ENCODE results near the gene SELENOT. TPM values are rescaled to one million over a fixed set of nuclear protein-coding genes. Genes with fewer than 3 reads are reported as not detected.
A peak's percentile ranks its signal among the peaks of the same experiment; 100 is the strongest.

The SELENOT gene
- total RNA-seq, 3 donors from 2014 or later (not counting 1 experiment from before 2014, with no cell fraction given) = 121 to 142 (median 133) TPM

DNA sequence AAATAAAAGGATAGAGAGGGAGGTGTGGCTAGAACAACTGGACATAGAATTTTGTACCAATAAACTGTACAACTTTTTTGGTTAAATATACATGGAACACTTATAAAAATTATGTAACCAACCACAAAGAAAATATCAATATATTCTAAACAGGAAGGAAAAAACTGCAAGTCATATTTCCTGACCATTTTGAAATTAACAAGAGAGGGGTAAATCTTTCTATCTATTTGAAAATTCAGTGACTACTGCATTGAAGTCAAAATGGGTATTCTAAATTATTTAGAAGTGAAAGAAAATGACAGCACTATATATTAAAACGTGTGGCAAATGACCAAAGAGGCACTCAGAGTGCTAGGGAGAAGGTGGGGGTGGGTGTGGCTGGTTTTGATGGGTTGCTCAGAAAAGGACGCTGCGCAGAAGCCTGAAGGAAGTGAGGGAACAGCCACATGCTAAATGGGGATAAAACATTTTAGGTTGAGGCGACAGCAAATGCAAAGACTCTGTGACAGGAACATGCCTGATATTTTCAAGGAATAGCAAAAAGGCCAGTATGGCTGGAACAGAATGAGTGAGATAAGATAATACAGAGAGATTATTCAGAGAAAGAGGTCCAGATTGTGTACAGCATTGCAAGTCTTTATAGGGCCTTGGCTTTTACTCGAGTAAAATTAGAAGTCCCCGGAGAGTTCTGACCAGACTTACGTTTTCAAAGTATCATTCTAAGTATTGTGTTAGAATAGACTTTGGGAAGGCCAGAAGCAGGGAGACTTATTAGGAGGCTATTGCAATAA lies 59.5 kb downstream of the SELENOT start:
- H3K4me1 ChIP-seq (ENCODE audit: control insufficient read depth, insufficient read depth, low read length) = peaks cover 5% of the 10 kb centered on the region
- H3K4me3 ChIP-seq (ENCODE audit: low read length) = no peak overlapping the region
- DNase-seq (no peak), ATAC-seq (no peak)
- no peaks in the 10 kb centered on the region for H3K9me3 ChIP-seq (ENCODE audit: control insufficient read depth, insufficient read depth, low read length)
- H3K27ac ChIP-seq (ENCODE audit: low read length) = no peak overlapping the region
- H3K9me3 Mint-ChIP-seq = no peaks in the 10 kb centered on the region
- H3K27ac Mint-ChIP-seq = peak overlapping the region in 1 of 2 donors; percentile 3
- H3K36me3 Mint-ChIP-seq = no peaks in the 10 kb centered on the region
- WGBS (ENCODE audit: insufficient coverage) = 55% methylated on average over 7 of the region's 7 CpGs
- no peaks in the 10 kb centered on the region for H3K36me3 ChIP-seq (ENCODE audit: control insufficient read depth, insufficient read depth, low read length)
- intact Hi-C loops (cut with micrococcal nuclease) = no loop called here
- peaks cover 23 to 34% of the 10 kb centered on the region in 2 donors for H3K4me1 Mint-ChIP-seq
- H3K4me3 Mint-ChIP-seq = no peak overlapping the region
- H3K27me3 ChIP-seq (ENCODE audit: control insufficient read depth, insufficient read depth, low read length) = no peaks in the 10 kb centered on the region
- peaks cover 0 to 5% of the 10 kb centered on the region in 2 donors for H3K27me3 Mint-ChIP-seq (ENCODE audit: low read depth in 2 of 2)
- TF ChIP-seq, protein P1, sequence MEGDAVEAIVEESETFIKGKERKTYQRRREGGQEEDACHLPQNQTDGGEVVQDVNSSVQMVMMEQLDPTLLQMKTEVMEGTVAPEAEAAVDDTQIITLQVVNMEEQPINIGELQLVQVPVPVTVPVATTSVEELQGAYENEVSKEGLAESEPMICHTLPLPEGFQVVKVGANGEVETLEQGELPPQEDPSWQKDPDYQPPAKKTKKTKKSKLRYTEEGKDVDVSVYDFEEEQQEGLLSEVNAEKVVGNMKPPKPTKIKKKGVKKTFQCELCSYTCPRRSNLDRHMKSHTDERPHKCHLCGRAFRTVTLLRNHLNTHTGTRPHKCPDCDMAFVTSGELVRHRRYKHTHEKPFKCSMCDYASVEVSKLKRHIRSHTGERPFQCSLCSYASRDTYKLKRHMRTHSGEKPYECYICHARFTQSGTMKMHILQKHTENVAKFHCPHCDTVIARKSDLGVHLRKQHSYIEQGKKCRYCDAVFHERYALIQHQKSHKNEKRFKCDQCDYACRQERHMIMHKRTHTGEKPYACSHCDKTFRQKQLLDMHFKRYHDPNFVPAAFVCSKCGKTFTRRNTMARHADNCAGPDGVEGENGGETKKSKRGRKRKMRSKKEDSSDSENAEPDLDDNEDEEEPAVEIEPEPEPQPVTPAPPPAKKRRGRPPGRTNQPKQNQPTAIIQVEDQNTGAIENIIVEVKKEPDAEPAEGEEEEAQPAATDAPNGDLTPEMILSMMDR (IDR thresholded peaks at IDR 0.05) = no peak

DNA sequence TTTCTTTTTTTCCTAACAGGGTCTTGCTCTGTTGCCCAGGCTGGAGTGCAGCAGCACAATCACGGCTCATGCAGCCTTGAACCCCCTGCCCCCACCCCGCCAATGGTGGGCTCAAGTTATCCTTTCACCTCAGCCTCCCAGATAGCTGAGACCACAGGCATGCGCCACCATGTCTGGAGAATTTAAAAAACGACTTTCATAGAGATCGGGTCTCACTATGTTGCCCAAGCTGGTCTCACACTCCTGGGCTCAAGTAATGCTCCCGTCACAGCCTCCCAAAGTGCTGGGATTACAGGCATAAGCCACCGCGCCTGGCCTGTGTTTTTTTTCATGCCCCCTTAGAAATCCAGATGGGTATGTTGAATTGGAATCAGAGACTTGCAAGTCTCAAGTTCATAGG lies 60.3 kb downstream of the SELENOT start:
- Mint-ChIP-seq H3K4me1 (peaks cover 23 to 34% of the 10 kb centered on the region in 2 donors), H3K9me3 (no peaks in the 10 kb centered on the region), H3K36me3 (no peaks in the 10 kb centered on the region), H3K27ac (no peak overlapping the region), H3K27me3 (ENCODE audit: low read depth in 2 of 2) (peaks cover 0 to 5% of the 10 kb centered on the region in 2 donors), H3K4me3 (no peak overlapping the region)
- no peaks in the 10 kb centered on the region for H3K36me3 ChIP-seq (ENCODE audit: control insufficient read depth, insufficient read depth, low read length)
- DNase-seq = no peak
- 97% methylated on average over 8 of the region's 8 CpGs for WGBS (ENCODE audit: insufficient coverage)
- no peaks in the 10 kb centered on the region for H3K27me3 ChIP-seq (ENCODE audit: control insufficient read depth, insufficient read depth, low read length)
- peaks cover 5% of the 10 kb centered on the region for H3K4me1 ChIP-seq (ENCODE audit: control insufficient read depth, insufficient read depth, low read length)
- no peaks in the 10 kb centered on the region for H3K9me3 ChIP-seq (ENCODE audit: control insufficient read depth, insufficient read depth, low read length)
- no peak overlapping the region for H3K27ac ChIP-seq (ENCODE audit: low read length)
- intact Hi-C loops (cut with micrococcal nuclease) = no loop called here
- TF ChIP-seq, protein P1 (IDR thresholded peaks at IDR 0.05) = no peak
- H3K4me3 ChIP-seq (ENCODE audit: low read length) = no peak overlapping the region
- ATAC-seq = no peak

DNA sequence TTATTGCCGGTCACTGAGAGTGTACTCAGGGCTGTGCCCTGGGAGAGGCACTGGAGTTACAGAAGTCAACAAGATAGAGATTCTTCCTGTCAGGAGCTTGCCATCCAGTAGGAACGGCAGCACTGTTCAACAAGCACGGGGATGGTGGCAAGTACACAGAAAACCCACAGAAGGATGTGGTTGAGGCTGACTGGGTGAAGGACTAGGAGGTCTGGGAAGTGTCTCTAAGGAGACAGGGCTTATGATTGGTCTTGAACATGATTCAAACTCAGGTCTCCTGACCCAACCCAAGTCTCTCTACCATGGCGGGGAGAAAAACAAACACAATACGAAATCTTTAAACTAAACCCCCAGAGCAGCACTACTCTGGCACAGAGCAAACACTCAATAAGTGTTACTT lies 63.0 kb downstream of the SELENOT start:
- H3K27me3 Mint-ChIP-seq (ENCODE audit: low read depth in 2 of 2) = no peaks in the 10 kb centered on the region
- Histone ChIP-seq H3K27ac (ENCODE audit: low read length) (no peak overlapping the region), H3K4me3 (ENCODE audit: low read length) (no peak overlapping the region), H3K36me3 (ENCODE audit: control insufficient read depth, insufficient read depth, low read length) (no peaks in the 10 kb centered on the region), H3K9me3 (ENCODE audit: control insufficient read depth, insufficient read depth, low read length) (no peaks in the 10 kb centered on the region), H3K4me1 (ENCODE audit: control insufficient read depth, insufficient read depth, low read length) (peaks cover 5% of the 10 kb centered on the region), H3K27me3 (ENCODE audit: control insufficient read depth, insufficient read depth, low read length) (no peaks in the 10 kb centered on the region)
- peak in 1 of 2 donors; percentile 20 for DNase-seq
- no peaks in the 10 kb centered on the region for H3K36me3 Mint-ChIP-seq
- TF ChIP-seq, protein P1 (IDR thresholded peaks at IDR 0.05) = no peak
- no peaks in the 10 kb centered on the region for H3K9me3 Mint-ChIP-seq
- H3K27ac Mint-ChIP-seq = peak overlapping the region; percentile 63 to 73
- 40% methylated on average over 4 of the region's 5 CpGs for WGBS (ENCODE audit: insufficient coverage)
- H3K4me1 Mint-ChIP-seq = peaks cover 23 to 30% of the 10 kb centered on the region in 2 donors
- intact Hi-C loops (cut with micrococcal nuclease) = no loop called here
- ATAC-seq = peak in 2 of 3 donors; percentile 40 to 60
- H3K4me3 Mint-ChIP-seq = peak overlapping the region; percentile 25

All from natural killer cell (primary cell).